ENCODE data around the gene TEX28.
"Not testable (repeated sequence)": the region's sequence is repeated elsewhere in the genome, so short reads cannot be mapped to it uniquely, and the experiment has no call there.

GRCh38 chrX:154226706-154227105, 68.2 kb downstream of the TEX28 start:
- not testable (repeated sequence) for TF ChIP-seq POLR2A (IDR thresholded peaks at IDR 0.05; ENCODE audit: low read length); GATA1 (IDR thresholded peaks at IDR 0.05; ENCODE audit: low read depth, low read length)

All from erythroblast (primary cell).